AG09309 (cell line): ENCODE results near the gene GGT6.

Experiments used
- DNase-seq: peaks from one replicate; pipeline ENCODE4 v3.0.0-alpha.2; 2010; ENCODE audit warnings: low read depth
- H3K4me3 ChIP-seq: 2 replicates; pipeline ENCODE4 v1.5.1; 2011; ENCODE audit warnings: mild to moderate bottlenecking, low read depth, low read length, moderate library complexity; ENCODE audit not compliant: control insufficient read depth
- CTCF ChIP-seq: IDR thresholded peaks from 2 replicates; pipeline ENCODE4 v1.5.1; 2011; ENCODE audit warnings: mild to moderate bottlenecking, low read depth, low read length, inconsistent platforms; ENCODE audit not compliant: insufficient read depth, control insufficient read depth; ENCODE audit errors: missing control alignments

The GGT6 gene

GRCh38 chr17:4576729-4577322 is 16.4 kb upstream of the GGT6 start:
- no peak overlapping the region for H3K4me3 ChIP-seq
- no peak for TF ChIP-seq CTCF
- DNase-seq = no peak

GRCh38 chr17:4576161-4576558 is 15.8 kb upstream of the GGT6 start:
- DNase-seq = no peak
- H3K4me3 ChIP-seq = no peak overlapping the region
- no peak for TF ChIP-seq CTCF

- no peak for TF ChIP-seq CTCF
- no peak overlapping the region for H3K4me3 ChIP-seq
- no peak for DNase-seq
Observed at GRCh38 chr17:4574448-4575045, 14.2 kb upstream of the GGT6 start.

GRCh38 chr17:4573669-4574068 is 13.3 kb upstream of the GGT6 start:
- H3K4me3 ChIP-seq = no peak overlapping the region
- no peak for TF ChIP-seq CTCF
- no peak for DNase-seq

- H3K4me3 ChIP-seq = no peak overlapping the region
- no peak for TF ChIP-seq CTCF
- DNase-seq = no peak
Observed at GRCh38 chr17:4573115-4573514, 12.7 kb upstream of the GGT6 start.

GRCh38 chr17:4572131-4572530 is 11.8 kb upstream of the GGT6 start:
- no peak for DNase-seq
- H3K4me3 ChIP-seq = no peak overlapping the region
- no peak for TF ChIP-seq CTCF

- no peak for TF ChIP-seq CTCF
- DNase-seq = no peak
Observed at GRCh38 chr17:4569591-4569990, 9.2 kb upstream of the GGT6 start.

More at GRCh38 chr17:4569591-4569990, 9.2 kb upstream of the GGT6 start:
- H3K4me3 ChIP-seq = no peak overlapping the region
